Measurements from ENCODE around the gene NUDT1.

The NUDT1 gene

GRCh38 chr7:2251381-2251780, 9.4 kb downstream of the NUDT1 start:
- Histone ChIP-seq H3F3A (ENCODE audit: insufficient read depth) (no peaks in the 10 kb centered on the region), H3K9me2 (replicated peaks; ENCODE audit: insufficient read depth, low read length) (no peaks in the 10 kb centered on the region), H3K27me3 (ENCODE audit: low read length) (no peaks in the 10 kb centered on the region), H2AFZ (ENCODE audit: low read depth, low read length, severe bottlenecking) (no peak overlapping the region), H4K20me1 (ENCODE audit: low read depth, low read length) (no peaks in the 10 kb centered on the region), H3K36me3 (ENCODE audit: low read length) (no peaks in the 10 kb centered on the region), H3K9me3 (ENCODE audit: insufficient read depth, low read length) (no peaks in the 10 kb centered on the region), H3K79me2 (ENCODE audit: insufficient read depth, low read length) (no peaks in the 10 kb centered on the region), H3K27ac (ENCODE audit: low read depth, low read length) (no peak overlapping the region), H3K9ac (ENCODE audit: low read length) (no peak overlapping the region), H3K4me2 (ENCODE audit: low read depth, low read length, poor library complexity, severe bottlenecking) (no peak overlapping the region), H3K4me3 (ENCODE audit: insufficient read depth, low read length, poor library complexity, severe bottlenecking) (no peak overlapping the region)
- no peak for TF ChIP-seq EZH2phosphoT487 (conservative IDR thresholded peaks at IDR 0.05; ENCODE audit: low read length)
- TF ChIP-seq, protein P1, sequence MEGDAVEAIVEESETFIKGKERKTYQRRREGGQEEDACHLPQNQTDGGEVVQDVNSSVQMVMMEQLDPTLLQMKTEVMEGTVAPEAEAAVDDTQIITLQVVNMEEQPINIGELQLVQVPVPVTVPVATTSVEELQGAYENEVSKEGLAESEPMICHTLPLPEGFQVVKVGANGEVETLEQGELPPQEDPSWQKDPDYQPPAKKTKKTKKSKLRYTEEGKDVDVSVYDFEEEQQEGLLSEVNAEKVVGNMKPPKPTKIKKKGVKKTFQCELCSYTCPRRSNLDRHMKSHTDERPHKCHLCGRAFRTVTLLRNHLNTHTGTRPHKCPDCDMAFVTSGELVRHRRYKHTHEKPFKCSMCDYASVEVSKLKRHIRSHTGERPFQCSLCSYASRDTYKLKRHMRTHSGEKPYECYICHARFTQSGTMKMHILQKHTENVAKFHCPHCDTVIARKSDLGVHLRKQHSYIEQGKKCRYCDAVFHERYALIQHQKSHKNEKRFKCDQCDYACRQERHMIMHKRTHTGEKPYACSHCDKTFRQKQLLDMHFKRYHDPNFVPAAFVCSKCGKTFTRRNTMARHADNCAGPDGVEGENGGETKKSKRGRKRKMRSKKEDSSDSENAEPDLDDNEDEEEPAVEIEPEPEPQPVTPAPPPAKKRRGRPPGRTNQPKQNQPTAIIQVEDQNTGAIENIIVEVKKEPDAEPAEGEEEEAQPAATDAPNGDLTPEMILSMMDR (IDR thresholded peaks at IDR 0.05; ENCODE audit: insufficient read depth, low read length, poor library complexity, severe bottlenecking) = no peak

GRCh38 chr7:2251841-2252771, 10.1 kb downstream of the NUDT1 start:
- no peak overlapping the region for H3K4me2 ChIP-seq (ENCODE audit: low read depth, low read length, poor library complexity, severe bottlenecking)
- no peaks in the 10 kb centered on the region for H3K79me2 ChIP-seq (ENCODE audit: insufficient read depth, low read length)
- no peaks in the 10 kb centered on the region for H4K20me1 ChIP-seq (ENCODE audit: low read depth, low read length)
- H3K27me3 ChIP-seq (ENCODE audit: low read length) = no peaks in the 10 kb centered on the region
- H3F3A ChIP-seq (ENCODE audit: insufficient read depth) = no peaks in the 10 kb centered on the region
- H3K9me2 ChIP-seq (replicated peaks; ENCODE audit: insufficient read depth, low read length) = no peaks in the 10 kb centered on the region
- no peak overlapping the region for H2AFZ ChIP-seq (ENCODE audit: low read depth, low read length, severe bottlenecking)
- TF ChIP-seq, protein P1 (IDR thresholded peaks at IDR 0.05; ENCODE audit: insufficient read depth, low read length, poor library complexity, severe bottlenecking) = no peak
- TF ChIP-seq EZH2phosphoT487 (conservative IDR thresholded peaks at IDR 0.05; ENCODE audit: low read length) = no peak
- H3K27ac ChIP-seq (ENCODE audit: low read depth, low read length) = no peak overlapping the region
- H3K9me3 ChIP-seq (ENCODE audit: insufficient read depth, low read length) = no peaks in the 10 kb centered on the region
- H3K9ac ChIP-seq (ENCODE audit: low read length) = no peak overlapping the region
- H3K36me3 ChIP-seq (ENCODE audit: low read length) = no peaks in the 10 kb centered on the region
- H3K4me3 ChIP-seq (ENCODE audit: insufficient read depth, low read length, poor library complexity, severe bottlenecking) = no peak overlapping the region

- H3K36me3 ChIP-seq (ENCODE audit: low read length) = no peaks in the 10 kb centered on the region
These were observed 11.0 kb downstream of the NUDT1 start for GRCh38 chr7:2253021-2253420.

More at GRCh38 chr7:2253021-2253420, 11.0 kb downstream of the NUDT1 start:
- H3K4me2 ChIP-seq (ENCODE audit: low read depth, low read length, poor library complexity, severe bottlenecking) = no peak overlapping the region
- H3K79me2 ChIP-seq (ENCODE audit: insufficient read depth, low read length) = no peaks in the 10 kb centered on the region
- TF ChIP-seq, protein P1 (IDR thresholded peaks at IDR 0.05; ENCODE audit: insufficient read depth, low read length, poor library complexity, severe bottlenecking) = no peak
- no peak for TF ChIP-seq EZH2phosphoT487 (conservative IDR thresholded peaks at IDR 0.05; ENCODE audit: low read length)
- H4K20me1 ChIP-seq (ENCODE audit: low read depth, low read length) = no peaks in the 10 kb centered on the region
- H3K27ac ChIP-seq (ENCODE audit: low read depth, low read length) = no peak overlapping the region
- no peaks in the 10 kb centered on the region for H3K9me3 ChIP-seq (ENCODE audit: insufficient read depth, low read length)
- no peaks in the 10 kb centered on the region for H3K9me2 ChIP-seq (replicated peaks; ENCODE audit: insufficient read depth, low read length)
- H3K9ac ChIP-seq (ENCODE audit: low read length) = no peak overlapping the region
- H3K4me3 ChIP-seq (ENCODE audit: insufficient read depth, low read length, poor library complexity, severe bottlenecking) = no peak overlapping the region
- no peaks in the 10 kb centered on the region for H3F3A ChIP-seq (ENCODE audit: insufficient read depth)
- H2AFZ ChIP-seq (ENCODE audit: low read depth, low read length, severe bottlenecking) = no peak overlapping the region
- H3K27me3 ChIP-seq (ENCODE audit: low read length) = no peaks in the 10 kb centered on the region

All from SU-DHL-6 (cell line).